SH-SY5Y (cell line): ENCODE data around the gene FNDC8.

Source experiments
- GATA2 ChIP-seq: IDR thresholded peaks from 2 replicates; pipeline ENCODE4 v1.6.1; 2011; ENCODE audit warnings: mild to moderate bottlenecking, low read depth, low read length
- GATA3 ChIP-seq: IDR thresholded peaks from 2 replicates; pipeline ENCODE4 v1.6.1; 2011; ENCODE audit warnings: low read depth, mild to moderate bottlenecking, low read length, moderate library complexity

DNA sequence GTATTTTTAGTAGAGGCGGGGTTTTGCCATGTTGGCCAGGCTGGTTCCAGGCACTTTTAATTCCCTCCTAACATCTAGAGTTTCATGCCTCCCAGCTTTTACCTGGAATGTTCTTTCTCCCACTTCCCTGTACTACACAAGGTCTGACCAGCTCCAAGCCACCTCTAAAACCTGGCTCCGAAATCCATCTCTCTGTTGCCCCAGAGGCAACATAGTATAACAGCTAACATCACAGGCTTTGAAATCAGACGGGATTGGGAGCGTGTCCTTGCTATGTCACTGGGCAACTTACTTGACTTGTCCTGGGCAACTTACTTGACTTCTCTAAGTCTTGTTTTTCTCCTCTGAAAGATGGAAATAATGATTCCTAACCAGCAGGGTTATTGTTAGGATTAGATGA lies 41.3 kb downstream of the FNDC8 start:
- TF ChIP-seq GATA3: no peak
- no peak for TF ChIP-seq GATA2
